IPS-18c (cell line): ENCODE data around the gene PLPP4.

ENCODE experiments used
- H3K4me3 ChIP-seq: 2 replicates; pipeline ENCODE4 v1.7.0; 2013; ENCODE audit warnings: low read depth, mild to moderate bottlenecking, low read length, moderate library complexity; ENCODE audit not compliant: insufficient read depth
- H3K9me3 ChIP-seq: one replicate; pipeline ENCODE4 v1.6.1; 2013; ENCODE audit warnings: mild to moderate bottlenecking, low read length, moderate library complexity; ENCODE audit not compliant: control insufficient read depth, insufficient read depth

PLPP4 gene

GRCh38 chr10:120505056-120505455 lies 48.0 kb downstream of the PLPP4 start:
- Histone ChIP-seq H3K4me3 (no peak overlapping the region), H3K9me3 (no peaks in the 10 kb centered on the region)

GRCh38 chr10:120505866-120506265 lies 48.8 kb downstream of the PLPP4 start:
- Histone ChIP-seq H3K9me3 (no peaks in the 10 kb centered on the region), H3K4me3 (no peak overlapping the region)

DNA sequence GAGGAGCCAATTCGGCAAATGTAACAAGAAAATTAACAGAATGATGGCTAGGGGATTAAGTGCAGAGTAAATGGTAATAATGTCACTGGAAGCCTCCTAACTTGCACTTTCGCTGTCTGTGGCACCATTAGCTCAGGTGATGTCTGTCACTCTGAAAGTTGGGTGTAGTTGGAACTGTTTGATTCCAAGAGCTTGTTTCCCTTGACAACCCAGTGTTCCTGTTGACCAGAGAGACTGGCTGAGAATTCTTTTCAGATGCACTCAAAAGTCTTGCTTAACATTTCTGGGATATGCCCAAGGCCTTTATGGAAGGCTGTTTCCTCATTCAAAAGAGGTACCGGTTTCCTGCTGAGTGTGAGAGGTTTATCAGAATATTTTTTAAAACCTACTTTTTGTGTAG lies 49.6 kb downstream of the PLPP4 start:
- Histone ChIP-seq H3K4me3 (no peak overlapping the region), H3K9me3 (no peaks in the 10 kb centered on the region)

GRCh38 chr10:120507175-120507574 lies 50.1 kb downstream of the PLPP4 start:
- Histone ChIP-seq H3K9me3 (no peaks in the 10 kb centered on the region), H3K4me3 (no peak overlapping the region)

- no peak overlapping the region for H3K4me3 ChIP-seq
- no peaks in the 10 kb centered on the region for H3K9me3 ChIP-seq
Measured at GRCh38 chr10:120507651-120508050, 50.6 kb downstream of the PLPP4 start.

DNA sequence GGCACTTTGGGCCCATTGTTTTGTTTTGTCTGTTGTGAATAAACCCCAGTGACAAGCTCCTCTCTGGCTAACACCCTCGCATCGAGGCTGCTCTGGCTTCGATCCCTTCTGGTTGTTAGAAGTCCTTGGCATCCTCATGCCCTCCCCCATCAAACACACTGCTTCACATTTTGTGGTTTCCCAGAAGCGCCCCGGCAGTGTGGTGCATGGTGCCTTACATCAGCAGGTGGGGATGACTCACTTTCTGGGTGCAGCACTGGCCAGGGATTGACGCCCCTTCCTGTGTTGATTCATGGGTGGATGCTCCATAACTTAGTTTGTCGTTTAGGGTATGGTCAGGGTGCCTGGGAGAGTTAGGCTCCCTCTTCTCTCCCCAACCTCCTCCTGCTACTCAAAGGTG lies 51.4 kb downstream of the PLPP4 start:
- no peak overlapping the region for H3K4me3 ChIP-seq
- H3K9me3 ChIP-seq, result peaks cover under 1% of the 10 kb centered on the region

DNA sequence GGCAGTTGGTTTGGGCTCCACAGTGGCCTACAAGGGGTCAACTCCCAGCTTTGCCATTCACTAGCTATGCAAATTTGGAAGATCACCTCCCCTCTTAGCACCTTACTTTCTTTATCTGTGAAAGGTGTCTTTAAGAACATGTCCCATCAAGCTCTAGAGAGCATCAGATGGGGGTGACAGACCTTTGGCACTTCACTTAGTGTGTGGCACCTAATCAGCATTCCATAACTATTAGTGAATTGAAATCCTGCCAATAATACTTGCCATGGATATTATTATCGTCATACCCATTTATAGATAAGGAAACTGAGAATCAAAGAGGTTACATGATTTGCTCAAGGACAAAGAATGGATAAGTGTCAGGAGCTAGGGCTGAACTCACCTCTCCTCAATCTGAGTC lies 51.9 kb downstream of the PLPP4 start:
- H3K9me3 ChIP-seq, result peaks cover 2% of the 10 kb centered on the region
- H3K4me3 ChIP-seq, result no peak overlapping the region

GRCh38 chr10:120511165-120511564 lies 54.1 kb downstream of the PLPP4 start:
- Histone ChIP-seq H3K9me3 (peaks cover 2% of the 10 kb centered on the region), H3K4me3 (no peak overlapping the region)

DNA sequence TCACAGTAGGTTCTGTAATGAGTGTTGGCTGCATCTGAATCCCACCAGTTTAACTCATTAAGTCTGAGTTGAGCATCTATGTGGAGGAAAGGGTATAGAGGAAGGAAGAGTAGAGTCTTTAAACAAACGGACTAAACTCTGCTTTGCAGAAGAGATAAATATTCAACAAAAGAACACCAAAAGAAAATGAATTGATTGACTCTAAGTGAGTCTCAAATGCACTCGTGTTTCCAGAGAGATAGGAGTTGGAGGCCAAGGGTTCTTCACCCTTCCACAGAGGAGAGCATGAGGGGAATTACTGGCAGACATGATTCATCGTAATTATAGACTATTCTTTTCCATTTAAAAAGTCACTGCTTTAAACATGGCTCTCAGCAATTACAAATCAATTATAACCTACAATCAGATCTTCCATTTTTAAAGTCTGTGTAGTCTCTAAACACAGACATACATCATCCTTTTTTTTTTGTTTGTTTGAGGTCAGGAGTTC lies 56.3 kb downstream of the PLPP4 start:
- Histone ChIP-seq H3K4me3 (no peak overlapping the region), H3K9me3 (peaks cover 2% of the 10 kb centered on the region)

GRCh38 chr10:120514035-120514620 lies 57.1 kb downstream of the PLPP4 start:
- Histone ChIP-seq H3K4me3 (no peak overlapping the region), H3K9me3 (peaks cover 2% of the 10 kb centered on the region)

- H3K9me3 ChIP-seq, result peaks cover 2% of the 10 kb centered on the region
- no peak overlapping the region for H3K4me3 ChIP-seq
Measured at GRCh38 chr10:120514959-120515358, 57.9 kb downstream of the PLPP4 start.

- no peak overlapping the region for H3K4me3 ChIP-seq
- H3K9me3 ChIP-seq, result peaks cover 2% of the 10 kb centered on the region
Measured at GRCh38 chr10:120515741-120516140, 58.7 kb downstream of the PLPP4 start.

DNA sequence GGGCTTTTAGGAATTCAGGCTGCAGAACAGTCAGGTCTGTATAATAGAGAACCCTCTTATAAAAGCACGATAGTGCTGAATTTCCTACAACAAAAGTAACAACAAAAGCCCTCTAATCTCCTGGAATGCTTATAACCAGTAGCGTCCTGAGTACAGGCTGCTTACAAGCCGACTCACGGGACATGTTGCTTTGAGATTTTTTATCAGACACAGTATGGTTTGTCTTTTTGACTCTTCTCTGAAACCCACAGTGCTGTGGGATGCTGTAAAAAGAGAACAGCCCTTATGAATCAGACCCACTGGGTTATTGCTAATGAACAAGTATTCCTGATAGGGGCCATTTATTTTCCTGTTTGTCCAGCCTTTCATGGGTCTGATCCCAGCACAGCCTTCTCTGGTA lies 59.4 kb downstream of the PLPP4 start:
- Histone ChIP-seq H3K4me3 (no peak overlapping the region), H3K9me3 (peaks cover 2% of the 10 kb centered on the region)

GRCh38 chr10:120517196-120517595 lies 60.2 kb downstream of the PLPP4 start:
- H3K9me3 ChIP-seq, result peaks cover 2% of the 10 kb centered on the region
- no peak overlapping the region for H3K4me3 ChIP-seq

- Histone ChIP-seq H3K4me3 (no peak overlapping the region), H3K9me3 (peaks cover 2% of the 10 kb centered on the region)
Measured at GRCh38 chr10:120517881-120518484, 61.0 kb downstream of the PLPP4 start.

DNA sequence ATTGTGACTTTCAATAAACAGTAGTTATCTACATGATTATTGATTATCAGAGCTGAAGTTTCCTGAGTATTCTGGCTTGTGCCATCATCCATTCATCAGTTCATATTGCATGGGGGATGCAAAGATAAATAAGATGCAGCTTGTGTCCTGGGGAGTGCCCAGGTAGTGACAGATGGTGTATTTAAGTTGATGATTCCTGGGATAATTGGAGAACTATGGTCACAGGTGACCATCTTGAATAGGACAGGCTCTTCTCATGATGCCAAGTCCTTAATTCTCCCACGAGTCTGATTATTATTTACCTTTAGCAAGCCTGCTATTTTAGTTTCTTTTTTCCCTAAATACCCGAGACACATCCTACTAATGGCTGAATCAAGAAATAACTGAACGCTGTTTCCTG lies 64.9 kb downstream of the PLPP4 start:
- Histone ChIP-seq H3K4me3 (no peak overlapping the region), H3K9me3 (no peaks in the 10 kb centered on the region)

GRCh38 chr10:120527691-120528090 lies 70.7 kb downstream of the PLPP4 start:
- Histone ChIP-seq H3K4me3 (no peak overlapping the region), H3K9me3 (no peaks in the 10 kb centered on the region)

DNA sequence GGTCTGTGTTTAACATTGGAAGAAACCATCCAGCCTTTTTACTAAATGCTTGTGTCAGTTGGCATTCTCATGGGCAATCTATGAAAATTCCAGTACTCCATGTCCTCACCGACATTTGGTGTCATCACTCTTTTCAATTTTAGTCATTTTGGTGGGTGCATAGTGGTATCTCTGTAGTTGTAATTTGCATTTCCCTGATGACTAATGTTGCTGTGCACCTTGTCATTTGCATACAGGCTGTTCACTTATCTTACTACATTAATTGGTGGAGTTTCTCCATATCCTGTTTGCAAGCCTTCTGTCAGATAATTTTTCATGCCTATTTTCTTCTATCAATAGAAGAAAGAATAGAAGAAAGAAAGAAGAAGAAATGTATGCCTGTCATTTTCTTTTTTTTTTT lies 73.7 kb downstream of the PLPP4 start:
- Histone ChIP-seq H3K9me3 (no peaks in the 10 kb centered on the region), H3K4me3 (no peak overlapping the region)

DNA sequence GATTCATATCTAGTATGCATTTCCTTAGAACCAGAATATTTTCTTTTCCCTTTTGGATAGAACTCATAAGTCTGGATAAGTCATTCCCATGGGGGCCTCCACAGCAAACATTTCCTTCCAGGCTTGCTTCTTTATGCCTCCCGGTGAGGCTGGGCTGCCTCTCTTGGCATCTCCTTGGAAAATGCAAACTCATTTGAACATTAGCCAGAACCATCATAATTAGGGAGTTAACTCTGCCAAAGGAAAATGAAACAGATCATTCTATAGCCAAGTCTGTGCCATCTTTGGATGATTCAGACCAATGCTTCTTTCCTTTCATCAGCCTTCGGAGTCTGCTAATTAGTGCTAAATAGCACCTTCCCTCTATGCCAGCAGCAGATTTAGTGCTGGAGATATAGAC lies 81.1 kb downstream of the PLPP4 start:
- H3K4me3 ChIP-seq, result no peak overlapping the region
- H3K9me3 ChIP-seq, result no peaks in the 10 kb centered on the region
